GM18499 (cell line): ENCODE measurements around the gene TMEM229B.

Source experiments
- ATAC-seq: cut with Tn5 transposase; IDR thresholded peaks from one replicate; pipeline ENCODE4 v1.9.1; 2021; ENCODE audit warnings: moderate number of reproducible peaks; ENCODE audit not compliant: insufficient read depth, unreplicated experiment

Gene TMEM229B

GRCh38 chr14:67428501-67429031 is 60.0 kb downstream of the TMEM229B start:
- ATAC-seq: no peak

GRCh38 chr14:67426983-67427606 is 61.4 kb downstream of the TMEM229B start:
- ATAC-seq: no peak

DNA sequence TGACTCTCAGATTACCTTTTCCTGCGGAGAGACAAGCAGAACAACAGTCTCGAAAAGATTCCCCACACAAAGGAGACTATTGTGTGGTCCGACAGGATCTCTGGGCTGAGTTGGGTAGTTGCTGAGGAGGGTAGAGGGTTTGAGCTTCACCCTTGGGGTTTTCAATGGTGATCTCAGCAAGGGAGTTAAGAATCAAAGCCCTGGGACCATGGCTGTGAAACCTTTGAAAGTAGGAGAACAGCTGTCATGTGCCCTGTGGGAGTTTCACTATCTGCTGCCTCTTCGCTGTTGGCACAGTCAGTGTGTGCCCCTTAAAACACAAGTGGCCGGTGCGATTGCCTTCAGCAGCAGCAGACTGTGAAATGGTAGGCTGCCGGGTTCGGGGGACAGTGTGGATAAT is 62.4 kb downstream of the TMEM229B start:
- ATAC-seq: no peak

DNA sequence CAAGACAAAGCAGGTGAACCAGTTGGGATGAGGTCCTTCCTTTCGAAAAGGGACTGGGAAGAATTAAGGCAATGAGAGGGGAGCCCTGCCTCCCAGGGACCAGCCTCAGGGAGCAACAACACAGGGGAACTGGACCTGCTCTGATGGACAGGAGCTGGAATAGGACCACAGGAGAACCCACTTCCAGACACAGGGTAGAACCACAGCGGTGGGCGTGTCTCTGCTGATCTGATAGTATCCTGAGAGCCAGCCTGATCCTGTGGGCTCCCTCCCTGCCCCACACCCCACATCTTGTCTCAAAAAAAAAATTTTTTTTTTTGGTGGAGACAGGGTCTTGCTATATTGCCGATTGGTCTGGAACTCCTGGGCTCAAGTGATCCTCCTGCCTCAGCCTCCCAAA is 62.9 kb downstream of the TMEM229B start:
- no peak for ATAC-seq

- no peak for ATAC-seq
Observed at GRCh38 chr14:67424539-67424938, 64.0 kb downstream of the TMEM229B start.

DNA sequence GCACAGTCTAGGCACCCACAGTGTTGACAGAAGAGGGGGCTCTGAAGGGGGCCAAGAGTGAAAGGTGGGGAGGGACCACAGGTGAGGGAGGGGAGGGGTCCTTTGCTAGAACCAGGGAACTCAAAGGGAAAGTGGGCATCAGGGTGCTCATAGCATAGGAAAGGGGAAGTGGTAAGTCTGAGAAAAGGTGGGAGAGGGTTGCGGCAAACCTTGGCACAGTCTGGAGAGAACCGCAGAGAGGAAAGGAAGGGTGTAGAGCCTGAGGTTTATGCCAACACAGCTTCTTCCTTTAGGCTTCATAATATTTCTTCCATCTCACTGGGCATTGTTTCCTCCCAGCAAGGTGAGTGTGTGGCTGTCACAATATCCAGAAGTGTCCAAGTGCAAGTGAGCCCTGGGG is 65.1 kb downstream of the TMEM229B start:
- ATAC-seq: no peak

- ATAC-seq: no peak
Observed at GRCh38 chr14:67421356-67422224, 66.9 kb downstream of the TMEM229B start.
